Fibroblast of skin of scalp (primary cell): ENCODE results near the gene FBXO22.
"Not testable (repeated sequence)": the region's sequence is repeated elsewhere in the genome, so short reads cannot be mapped to it uniquely, and the experiment has no call there.

Source experiments
- DNase-seq: peaks from one replicate; pipeline ENCODE4 v3.0.0-alpha.2; 2013

The FBXO22 gene

DNA sequence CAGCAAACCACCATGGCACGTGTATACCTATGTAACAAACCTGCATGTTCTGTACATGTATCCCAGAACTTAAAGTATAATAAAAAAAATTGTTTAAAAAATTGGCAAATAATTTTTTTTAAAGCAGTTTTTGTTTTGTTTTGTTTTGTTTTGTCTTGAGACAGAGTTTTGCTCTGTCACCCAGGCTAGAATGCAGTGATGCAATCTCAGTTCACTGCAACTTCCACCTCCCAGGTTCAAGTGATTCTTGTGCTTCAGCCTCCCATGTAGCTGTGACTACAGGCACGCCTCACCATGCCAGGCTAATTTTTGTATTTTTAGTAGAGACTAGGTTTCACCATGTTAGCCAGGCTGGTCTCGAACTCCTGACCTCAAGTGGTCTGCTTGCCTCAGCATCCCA is 81.0 kb downstream of the FBXO22 start:
- DNase-seq: not testable (repeated sequence)

GRCh38 chr15:75985971-75986370 is 82.3 kb downstream of the FBXO22 start:
- no peak for DNase-seq

DNA sequence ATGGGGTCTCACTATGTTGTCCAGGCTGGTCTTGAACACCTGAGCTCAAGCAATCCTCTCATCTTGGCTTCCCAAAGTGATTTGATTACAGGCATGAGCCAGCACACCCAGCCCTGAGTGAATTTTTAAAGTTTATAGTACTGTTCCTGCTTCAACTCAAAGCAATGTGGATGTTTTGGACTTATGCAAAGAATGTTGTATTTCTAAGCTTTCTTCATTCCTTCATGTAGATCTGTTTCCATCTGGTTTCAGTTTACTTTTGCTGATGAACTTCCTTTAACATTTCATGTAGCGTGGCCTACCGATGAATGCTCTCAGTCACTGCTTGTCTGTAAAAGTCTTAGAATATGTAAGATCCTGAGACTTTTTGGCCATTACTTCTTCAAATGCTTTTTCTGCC is 85.4 kb downstream of the FBXO22 start:
- DNase-seq: peak; percentile 44

GRCh38 chr15:75989875-75990274 is 86.2 kb downstream of the FBXO22 start:
- no peak for DNase-seq
